Left lung (tissue), 14 donors: ENCODE measurements around the gene WHAMM. TPM values are rescaled to one million over a fixed set of nuclear protein-coding genes. Genes with fewer than 3 reads are reported as not detected.
"Not testable (repeated sequence)": the region's sequence is repeated elsewhere in the genome, so short reads cannot be mapped to it uniquely, and the experiment has no call there.

ENCODE experiments used
- ATAC-seq: fragments of 200-7000 bp; cut with Tn5 transposase; one replicate; pipeline ENCODE4 v1.9.1; 2020; ENCODE audit warnings: moderate library complexity
- DNase-seq, 4 donors: peaks; one replicate each; pipeline ENCODE4 v3.0.0-alpha.2; 2013 to 2020
- H3K27ac ChIP-seq, 2 donors: fragments of 200-600 bp; sonication (generic) in 1 of 2; one replicate each; pipeline versions ENCODE4 v1.5.0 to v1.8.0; 2020 to 2021
- H3K27me3 ChIP-seq, 2 donors: fragments of 200-600 bp; sonication (generic) in 1 of 2; one replicate each; pipeline versions ENCODE4 v1.5.0 to v1.8.0; 2020 to 2021
- H3K36me3 ChIP-seq, 2 donors: fragments of 200-600 bp; sonication (generic) in 1 of 2; one replicate each; pipeline versions ENCODE4 v1.5.0 to v1.8.0; 2020 to 2021
- H3K4me1 ChIP-seq, 2 donors: fragments of 200-600 bp; one replicate each; pipeline ENCODE4 v1.8.0; 2021
- H3K4me3 ChIP-seq, 2 donors: fragments of 200-600 bp; sonication (generic) in 1 of 2; one replicate each; pipeline versions ENCODE4 v1.5.0 to v1.8.0; 2020 to 2021; ENCODE audit warnings: mild to moderate bottlenecking in 1 of 2
- H3K9me3 ChIP-seq, 2 donors: fragments of 200-600 bp; sonication (generic) in 1 of 2; one replicate each; pipeline versions ENCODE4 v1.5.0 to v1.8.0; 2020 to 2021
- intact Hi-C, 2 donors: fragments of 100-400 bp; cut with DNase I; formaldehyde crosslinking; loops; one replicate each; pipeline versions ENCODE4 v1.11.2 to v1.14.2; 2022
- long read RNA-seq, 12 donors: library from polyadenylated mRNA in 2 of 12; unstranded in 2 of 12; transcript quantifications; one replicate each; pipeline ENCODE4 v2.0.0 and lab custom pipeline, GENCODE V29; 2019 to 2026
- polyA plus RNA-seq, 6 donors: library from polyadenylated mRNA; unstranded; fragments of 120-200 nt; gene quantifications; one replicate each; pipeline ENCODE4 v1.2.1, GENCODE V29; 2013; ENCODE audit not compliant: insufficient read length in 6 of 6
- total RNA-seq, 2 donors: library from RNA; stranded (reverse); fragmentation: NEBNext Ultra II Directional; extraction: Animal tissue kit (Norgen Biotek cat#: 25700); gene quantifications; one replicate each; pipeline ENCODE4 v1.2.1, GENCODE V29; 2021
- TF ChIP-seq, protein P1 (sequence below), 2 donors: fragments of 200-600 bp; sonication (generic) in 1 of 2; IDR thresholded peaks; one replicate each; pipeline versions ENCODE4 v1.5.0 to v1.8.0; 2021; ENCODE audit warnings: antibody characterized with exemption in 2 of 2
- donor health status: DM: no; HTN: yes; CAD: no.
- donor health status: DM: no; HTN: no; CAD: no.

Gene WHAMM, protein sequence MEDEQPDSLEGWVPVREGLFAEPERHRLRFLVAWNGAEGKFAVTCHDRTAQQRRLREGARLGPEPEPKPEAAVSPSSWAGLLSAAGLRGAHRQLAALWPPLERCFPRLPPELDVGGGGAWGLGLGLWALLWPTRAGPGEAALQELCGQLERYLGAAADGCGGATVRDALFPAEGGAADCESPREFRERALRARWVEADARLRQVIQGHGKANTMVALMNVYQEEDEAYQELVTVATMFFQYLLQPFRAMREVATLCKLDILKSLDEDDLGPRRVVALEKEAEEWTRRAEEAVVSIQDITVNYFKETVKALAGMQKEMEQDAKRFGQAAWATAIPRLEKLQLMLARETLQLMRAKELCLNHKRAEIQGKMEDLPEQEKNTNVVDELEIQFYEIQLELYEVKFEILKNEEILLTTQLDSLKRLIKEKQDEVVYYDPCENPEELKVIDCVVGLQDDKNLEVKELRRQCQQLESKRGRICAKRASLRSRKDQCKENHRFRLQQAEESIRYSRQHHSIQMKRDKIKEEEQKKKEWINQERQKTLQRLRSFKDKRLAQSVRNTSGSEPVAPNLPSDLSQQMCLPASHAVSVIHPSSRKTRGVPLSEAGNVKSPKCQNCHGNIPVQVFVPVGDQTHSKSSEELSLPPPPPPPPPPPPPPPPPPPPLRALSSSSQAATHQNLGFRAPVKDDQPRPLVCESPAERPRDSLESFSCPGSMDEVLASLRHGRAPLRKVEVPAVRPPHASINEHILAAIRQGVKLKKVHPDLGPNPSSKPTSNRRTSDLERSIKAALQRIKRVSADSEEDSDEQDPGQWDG
- total RNA-seq, result 10 to 100 TPM in 1 of 2 donors, 1 to 10 TPM in 1; 9.3 to 11.0 TPM
- 10 to 100 TPM; 13.1 to 15.8 (median 14.5) TPM for polyA plus RNA-seq
- long read RNA-seq, donor 1, result 0 reads
- long read RNA-seq, donor 2, full-length matches to known transcripts, result 1 of 1 reads
- long read RNA-seq, donor 2, partial matches to known transcripts, result 0 of 1 reads
- long read RNA-seq, donor 2, other reads (novel, unspliced or antisense), result 0 of 1 reads
- long read RNA-seq, donor 3, result 0 reads
- long read RNA-seq, donor 4, partial matches to known transcripts, result 1 of 2 reads
- long read RNA-seq, donor 4, other reads (novel, unspliced or antisense), result 1 of 2 reads
- long read RNA-seq, donor 5, partial matches to known transcripts, result 5 of 5 reads
- long read RNA-seq, donor 5, other reads (novel, unspliced or antisense), result 0 of 5 reads
- long read RNA-seq, donor 6, result 0 reads
- long read RNA-seq, donor 7, result 0 reads
- long read RNA-seq, donor 8, full-length matches to known transcripts, result 1 of 7 reads
- long read RNA-seq, donor 8, partial matches to known transcripts, result 6 of 7 reads
- long read RNA-seq, donor 8, other reads (novel, unspliced or antisense), result 0 of 7 reads
- long read RNA-seq, donor 9, result 0 reads
- long read RNA-seq, donor 10, partial matches to known transcripts, result 16 of 16 reads
- long read RNA-seq, donor 10, other reads (novel, unspliced or antisense), result 0 of 16 reads
- long read RNA-seq, donor 11, result 0 reads
- long read RNA-seq, donor 12, partial matches to known transcripts, result 5 of 5 reads
- long read RNA-seq, donor 12, other reads (novel, unspliced or antisense), result 0 of 5 reads

DNA sequence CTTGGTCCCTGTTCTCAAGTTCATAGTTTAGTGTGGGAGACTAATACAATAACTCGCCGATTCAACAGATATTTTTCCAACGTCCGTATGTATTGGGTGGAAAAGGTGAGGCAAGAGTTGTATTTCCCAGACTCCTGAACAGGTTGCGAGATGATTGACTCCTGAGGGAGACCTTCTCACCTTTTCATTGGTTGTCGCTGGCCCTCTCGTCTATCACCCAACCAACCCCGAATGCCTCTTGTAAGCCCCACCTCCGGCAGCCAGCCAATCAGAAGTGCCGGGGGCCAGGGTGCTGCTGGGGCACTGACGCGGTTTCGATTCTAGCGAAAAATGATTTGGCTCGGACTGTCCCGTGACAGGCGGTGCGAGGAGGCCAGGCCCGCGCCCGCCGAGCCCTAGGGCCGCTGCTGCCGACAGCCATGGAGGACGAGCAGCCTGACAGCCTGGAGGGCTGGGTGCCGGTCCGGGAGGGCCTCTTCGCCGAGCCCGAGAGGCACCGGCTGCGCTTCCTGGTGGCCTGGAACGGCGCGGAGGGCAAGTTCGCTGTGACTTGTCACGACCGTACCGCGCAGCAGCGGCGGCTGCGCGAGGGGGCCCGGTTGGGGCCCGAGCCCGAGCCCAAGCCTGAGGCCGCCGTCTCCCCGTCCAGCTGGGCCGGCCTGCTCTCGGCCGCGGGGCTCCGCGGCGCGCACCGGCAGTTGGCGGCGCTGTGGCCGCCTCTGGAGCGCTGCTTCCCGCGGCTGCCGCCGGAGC is at the start of gene WHAMM:
TSS of gene WHAMM (plus strand) at position 321 of the 753 bp plus-strand sequence. CDS start at position 420, 99 bp downstream.
- peak within 1 kb of the TSS; percentile 86 to 91 for H3K4me3 ChIP-seq
- peak within 1 kb of the TSS; percentile 99 to 100 for H3K27ac ChIP-seq
- intact Hi-C loops, result no loop called here
- DNase-seq (peak; percentile 95 to 98 (median 98)), ATAC-seq (peak; percentile 94)
- no peaks in the 10 kb centered on the region for H3K27me3 ChIP-seq
- H3K4me1 ChIP-seq, result peaks cover 6 to 21% of the 10 kb centered on the region in 2 donors
- no peaks in the 10 kb centered on the region for H3K9me3 ChIP-seq
- TF ChIP-seq, protein P1, sequence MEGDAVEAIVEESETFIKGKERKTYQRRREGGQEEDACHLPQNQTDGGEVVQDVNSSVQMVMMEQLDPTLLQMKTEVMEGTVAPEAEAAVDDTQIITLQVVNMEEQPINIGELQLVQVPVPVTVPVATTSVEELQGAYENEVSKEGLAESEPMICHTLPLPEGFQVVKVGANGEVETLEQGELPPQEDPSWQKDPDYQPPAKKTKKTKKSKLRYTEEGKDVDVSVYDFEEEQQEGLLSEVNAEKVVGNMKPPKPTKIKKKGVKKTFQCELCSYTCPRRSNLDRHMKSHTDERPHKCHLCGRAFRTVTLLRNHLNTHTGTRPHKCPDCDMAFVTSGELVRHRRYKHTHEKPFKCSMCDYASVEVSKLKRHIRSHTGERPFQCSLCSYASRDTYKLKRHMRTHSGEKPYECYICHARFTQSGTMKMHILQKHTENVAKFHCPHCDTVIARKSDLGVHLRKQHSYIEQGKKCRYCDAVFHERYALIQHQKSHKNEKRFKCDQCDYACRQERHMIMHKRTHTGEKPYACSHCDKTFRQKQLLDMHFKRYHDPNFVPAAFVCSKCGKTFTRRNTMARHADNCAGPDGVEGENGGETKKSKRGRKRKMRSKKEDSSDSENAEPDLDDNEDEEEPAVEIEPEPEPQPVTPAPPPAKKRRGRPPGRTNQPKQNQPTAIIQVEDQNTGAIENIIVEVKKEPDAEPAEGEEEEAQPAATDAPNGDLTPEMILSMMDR (IDR thresholded peaks at IDR 0.05), result no peak
- peaks cover 0 to 16% of the 10 kb centered on the region in 2 donors for H3K36me3 ChIP-seq

DNA sequence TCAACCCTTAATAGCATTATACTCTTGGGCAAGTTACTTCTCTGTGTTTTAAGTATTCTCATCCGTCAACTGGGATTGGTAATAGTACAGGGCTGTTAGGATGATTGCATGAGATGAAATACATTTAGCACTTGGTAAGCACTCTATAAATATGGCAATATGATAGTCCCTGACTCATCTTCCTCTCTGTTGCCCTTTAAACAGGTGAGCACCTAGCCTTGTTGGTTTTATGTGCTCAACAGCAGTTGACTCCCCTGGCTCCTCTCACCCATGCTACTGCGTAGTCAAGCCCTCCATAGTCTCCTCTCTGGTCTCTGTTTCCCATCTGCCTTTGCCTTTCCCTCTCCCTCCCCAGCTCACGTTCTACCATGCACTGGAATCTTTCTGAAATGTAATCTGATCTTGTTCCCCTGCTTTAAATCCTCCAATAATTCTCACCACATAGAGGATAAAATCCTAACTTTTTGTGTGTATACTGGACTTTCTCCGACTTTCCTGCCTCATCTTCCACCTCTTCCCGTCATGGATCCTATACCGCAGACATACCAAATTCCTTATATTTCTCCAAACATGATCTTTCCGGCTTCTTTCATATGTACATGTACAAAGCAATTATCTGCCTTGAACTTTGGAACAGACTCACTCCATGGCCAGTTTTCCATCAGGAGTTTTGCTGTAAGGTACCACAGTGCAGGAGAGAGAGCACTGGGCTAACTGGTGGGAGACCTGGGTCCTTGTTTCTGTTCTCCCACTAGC is 45.9 kb upstream of the WHAMM start:
- ATAC-seq, result no peak
- no peak overlapping the region for H3K4me3 ChIP-seq
- TF ChIP-seq, protein P1 (IDR thresholded peaks at IDR 0.05), result no peak
- H3K27ac ChIP-seq, result no peak overlapping the region
- no peaks in the 10 kb centered on the region for H3K4me1 ChIP-seq
- no peaks in the 10 kb centered on the region for H3K27me3 ChIP-seq
- intact Hi-C loops, result no loop called here
- peaks cover 0 to 46% of the 10 kb centered on the region in 2 donors for H3K36me3 ChIP-seq
- H3K9me3 ChIP-seq, result no peaks in the 10 kb centered on the region
- DNase-seq, result no peak

DNA sequence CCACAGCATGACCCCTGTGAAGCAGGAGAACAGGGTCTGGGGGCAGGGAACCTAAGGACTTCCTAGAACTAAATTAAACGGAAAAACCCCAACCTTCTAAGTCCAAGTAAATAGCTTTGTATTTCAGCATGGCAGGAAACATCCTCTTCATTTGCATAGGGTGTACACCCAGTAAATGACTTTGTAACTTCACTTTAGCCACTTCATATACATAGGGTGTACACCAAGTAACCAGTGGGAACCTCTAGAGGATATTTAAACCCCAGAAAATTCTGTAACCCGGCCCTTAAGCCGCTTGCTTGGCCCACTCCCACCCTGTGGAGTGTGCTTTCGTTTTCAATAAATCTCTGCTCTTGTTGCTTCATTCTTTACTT is 45.3 kb upstream of the WHAMM start:
- intact Hi-C loops, result no loop called here
- Histone ChIP-seq H3K27ac (no peak overlapping the region), H3K4me1 (no peaks in the 10 kb centered on the region), H3K36me3 (peaks cover 0 to 40% of the 10 kb centered on the region in 2 donors), H3K4me3 (no peak overlapping the region), H3K27me3 (no peaks in the 10 kb centered on the region), H3K9me3 (no peaks in the 10 kb centered on the region)
- ATAC-seq, result no peak
- TF ChIP-seq, protein P1 (IDR thresholded peaks at IDR 0.05), result no peak
- DNase-seq, result no peak

DNA sequence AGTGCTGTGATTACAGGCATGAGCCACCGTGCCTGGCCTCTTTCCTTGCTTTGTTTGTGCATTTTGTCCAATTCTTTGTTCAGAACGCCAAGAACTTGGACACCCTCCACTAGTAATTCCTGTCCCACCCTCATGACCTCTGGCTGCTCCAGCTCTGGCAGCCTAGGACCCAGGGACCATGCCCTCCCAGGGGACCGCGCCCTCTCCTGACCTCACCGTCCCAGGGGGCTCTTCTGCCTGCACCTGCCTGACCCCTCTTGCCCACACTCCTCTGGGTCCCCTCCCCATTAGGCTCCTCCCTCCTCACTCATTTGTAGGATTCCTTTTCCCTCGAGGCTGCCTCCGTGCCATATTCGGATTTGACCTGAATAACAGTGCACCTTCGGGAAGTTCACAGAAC is 44.7 kb upstream of the WHAMM start:
- DNase-seq, result no peak

DNA sequence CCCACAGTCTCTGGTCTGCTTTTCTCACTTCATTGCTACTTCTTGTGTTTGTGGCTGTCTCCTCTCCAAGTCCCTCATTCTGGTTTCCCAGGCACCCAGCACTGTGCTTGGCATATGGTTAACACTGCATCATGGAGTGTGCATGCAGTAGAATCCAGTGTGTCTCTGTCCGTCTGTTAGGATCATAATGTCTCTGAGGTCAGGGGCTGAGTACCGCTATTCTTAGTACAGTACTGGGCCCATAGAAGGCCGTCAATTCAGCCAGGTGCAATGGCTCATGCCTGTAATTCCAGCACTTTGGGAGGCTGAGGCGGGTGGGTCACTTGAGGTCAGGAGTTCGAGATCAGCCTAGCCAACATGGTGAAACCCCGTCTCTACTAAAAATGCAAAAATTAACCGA is 43.2 kb upstream of the WHAMM start:
- H3K27ac ChIP-seq, ATAC-seq, H3K27me3 ChIP-seq, H3K9me3 ChIP-seq, intact Hi-C loops, H3K4me1 ChIP-seq, DNase-seq, H3K4me3 ChIP-seq: not testable (repeated sequence)
- peaks cover 0 to 32% of the 10 kb centered on the region in 2 donors for H3K36me3 ChIP-seq

More for the DNA sequence above, 44.7 kb upstream of the WHAMM start:
- H3K27me3 ChIP-seq, result no peaks in the 10 kb centered on the region
- intact Hi-C loops, result no loop called here
- H3K36me3 ChIP-seq, result peaks cover 0 to 38% of the 10 kb centered on the region in 2 donors
- no peak overlapping the region for H3K4me3 ChIP-seq
- TF ChIP-seq, protein P1 (IDR thresholded peaks at IDR 0.05), result no peak
- no peak overlapping the region for H3K27ac ChIP-seq
- no peaks in the 10 kb centered on the region for H3K4me1 ChIP-seq
- H3K9me3 ChIP-seq, result no peaks in the 10 kb centered on the region
- ATAC-seq, result no peak
